GM10266 (cell line): ENCODE results near the gene SPTBN2.

Experiments used
- DNase-seq: peaks from one replicate; pipeline ENCODE4 v3.0.0; 2012; ENCODE audit errors: extremely low spot score
- CTCF ChIP-seq: IDR thresholded peaks from 2 replicates; pipeline ENCODE4 v1.5.1; 2012; ENCODE audit warnings: mild to moderate bottlenecking, low read depth; ENCODE audit not compliant: control insufficient read depth, insufficient read depth; ENCODE audit errors: missing control alignments

The SPTBN2 gene

DNA sequence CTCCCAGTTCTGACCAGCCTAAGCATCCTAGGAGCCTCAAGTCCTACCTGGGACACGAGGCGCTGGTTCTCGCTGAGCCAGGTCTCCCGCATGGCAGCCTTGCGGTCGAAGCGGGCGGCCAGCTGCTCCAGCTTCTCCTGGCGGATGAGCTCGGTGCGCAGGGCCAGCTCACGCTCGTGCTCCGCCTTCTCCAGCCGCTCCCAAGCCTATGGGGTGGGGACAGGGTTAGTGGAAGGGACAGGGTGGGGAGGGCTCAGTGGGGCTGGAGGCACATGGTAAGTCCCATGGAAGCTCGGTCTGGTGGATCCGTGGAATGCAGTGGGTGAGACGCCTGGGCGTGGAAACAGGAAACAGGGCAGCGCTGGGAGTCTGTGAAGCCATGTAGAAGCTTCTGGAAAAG, 20.9 kb downstream of the SPTBN2 start:
- no peak for TF ChIP-seq CTCF
- no peak for DNase-seq

DNA sequence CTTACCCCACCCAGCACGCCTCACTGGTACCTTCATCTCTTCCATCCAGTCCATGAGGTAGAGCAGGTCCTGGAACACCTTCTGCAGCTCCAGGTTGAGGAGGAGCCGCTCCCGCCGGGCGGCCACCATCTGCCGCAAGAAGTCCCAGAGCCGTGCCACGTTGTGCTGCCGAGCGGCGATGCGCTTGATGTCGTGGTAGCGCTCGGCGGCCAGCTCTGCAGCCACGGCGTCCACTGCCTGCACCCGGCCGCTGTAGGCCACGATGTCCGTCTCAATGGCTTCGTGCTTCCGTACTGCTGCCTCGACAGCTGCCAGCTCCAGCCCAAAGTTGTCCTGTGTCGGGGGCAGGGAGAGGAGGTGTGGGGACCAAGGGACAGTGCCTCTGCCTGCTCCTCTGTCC, 21.5 kb downstream of the SPTBN2 start:
- TF ChIP-seq CTCF = no peak
- DNase-seq = no peak

GRCh38 chr11:66706989-66707388, 22.0 kb downstream of the SPTBN2 start:
- DNase-seq = no peak
- no peak for TF ChIP-seq CTCF

GRCh38 chr11:66705587-66706335, 23.3 kb downstream of the SPTBN2 start:
- DNase-seq = no peak
- no peak for TF ChIP-seq CTCF

GRCh38 chr11:66704659-66705360, 24.2 kb downstream of the SPTBN2 start:
- TF ChIP-seq CTCF = no peak

GRCh38 chr11:66701432-66702240, 27.4 kb downstream of the SPTBN2 start:
- TF ChIP-seq CTCF = no peak
- no peak for DNase-seq

More at GRCh38 chr11:66704659-66705360, 24.2 kb downstream of the SPTBN2 start:
- DNase-seq = no peak
